ENCODE data around the gene CCDC51.

The CCDC51 gene

DNA sequence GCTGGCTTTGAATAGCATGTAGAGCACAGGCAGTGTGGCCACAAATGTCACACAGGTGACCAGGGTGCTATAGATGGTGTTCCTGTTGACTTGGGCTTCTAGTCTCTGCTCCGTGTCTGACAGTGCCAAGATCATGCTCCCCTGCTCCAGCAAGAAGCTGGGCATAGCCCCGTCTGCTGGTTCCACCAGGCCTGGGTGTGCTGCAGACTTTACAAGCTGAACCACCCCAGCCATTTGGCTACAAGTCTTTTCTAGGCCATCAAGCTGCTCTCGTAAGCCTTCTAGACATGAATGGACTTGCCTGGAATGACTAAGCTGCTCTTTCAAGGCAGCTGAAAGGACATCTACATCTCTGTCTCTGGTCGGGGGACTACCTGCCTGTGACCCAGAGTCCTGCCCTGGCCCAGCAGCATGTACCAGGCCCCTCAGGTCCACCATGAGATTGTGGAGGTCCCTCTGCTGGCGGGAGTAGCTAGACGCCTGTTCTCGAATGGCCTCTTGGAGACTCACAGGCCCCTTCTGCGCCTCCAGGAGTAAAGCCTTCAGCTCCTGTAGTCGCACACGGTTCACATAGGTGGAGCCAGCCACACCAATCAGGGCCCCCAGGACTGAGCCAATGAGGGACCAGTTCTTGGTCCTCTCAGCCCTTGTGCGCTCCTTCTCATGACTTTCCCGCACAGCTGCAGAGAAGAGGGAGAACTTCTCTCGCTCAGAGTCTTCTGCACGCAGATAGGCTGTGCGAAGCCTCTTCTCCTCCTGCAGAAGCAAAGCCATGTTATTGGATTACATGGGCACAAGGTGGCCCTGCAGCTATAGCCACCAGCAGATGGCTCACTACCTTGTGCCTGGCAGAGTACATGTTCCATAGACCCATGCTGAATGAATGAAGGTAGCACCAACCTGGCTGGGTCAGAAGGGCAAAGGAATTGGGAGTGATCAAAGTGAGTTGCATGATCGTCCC is 7.2 kb downstream of the CCDC51 start:
- DNase-seq: no peak

DNA sequence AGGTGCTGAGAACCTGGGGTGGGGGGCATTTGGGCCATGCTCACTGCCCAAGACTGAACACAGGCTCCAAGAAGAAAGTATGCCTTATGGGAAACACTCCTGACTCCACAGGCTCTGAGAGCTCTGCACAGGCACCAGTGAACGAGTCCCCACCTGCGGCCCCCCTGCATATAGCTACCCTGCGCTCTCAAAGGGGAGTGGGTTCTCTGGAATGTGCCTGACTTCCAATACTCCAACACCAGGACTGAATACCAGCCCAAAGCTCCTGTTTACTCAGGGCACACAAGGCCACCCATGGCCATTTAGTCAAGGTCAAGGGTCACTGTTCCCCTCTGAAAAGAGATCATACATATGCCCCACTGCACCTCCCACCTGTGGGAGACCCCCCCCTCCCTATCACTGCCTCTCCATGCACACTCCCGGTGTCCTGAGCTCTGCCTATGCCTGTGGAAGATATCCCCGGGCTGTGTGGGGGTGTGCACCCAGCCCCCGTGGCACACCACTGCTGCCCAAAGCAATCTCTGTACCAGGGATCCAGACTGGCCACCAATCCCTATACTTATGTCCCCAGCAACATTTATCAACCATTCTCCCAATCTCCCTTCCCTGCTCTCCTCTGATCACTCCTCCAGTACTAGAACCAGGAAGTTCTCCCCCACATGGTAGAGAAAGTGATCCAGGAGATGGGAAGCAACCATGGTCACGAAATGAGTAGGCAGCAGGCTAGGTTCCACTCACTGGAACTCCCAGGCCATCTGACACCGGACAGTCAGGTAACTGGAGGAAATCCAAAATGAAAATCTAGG is 8.5 kb downstream of the CCDC51 start:
- no peak for DNase-seq

DNA sequence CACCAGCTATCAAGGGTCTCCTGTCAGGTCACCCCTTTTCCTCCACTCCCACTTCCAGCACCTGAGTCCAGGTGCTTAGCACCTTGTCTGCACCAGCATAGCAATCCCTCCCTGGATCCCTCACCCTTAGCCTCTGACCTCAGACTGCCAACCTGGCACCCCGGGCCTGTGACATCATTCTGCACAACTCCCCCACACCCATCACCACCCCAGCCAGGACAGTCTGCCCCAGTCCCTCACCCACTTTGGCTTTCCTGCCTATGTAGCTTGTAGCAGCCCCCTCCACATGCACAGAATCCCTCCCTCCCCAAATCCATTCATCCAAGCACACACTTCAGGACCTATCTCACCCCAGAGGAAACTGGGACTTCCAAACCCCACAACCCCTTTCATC is 9.2 kb downstream of the CCDC51 start:
- DNase-seq: no peak

DNA sequence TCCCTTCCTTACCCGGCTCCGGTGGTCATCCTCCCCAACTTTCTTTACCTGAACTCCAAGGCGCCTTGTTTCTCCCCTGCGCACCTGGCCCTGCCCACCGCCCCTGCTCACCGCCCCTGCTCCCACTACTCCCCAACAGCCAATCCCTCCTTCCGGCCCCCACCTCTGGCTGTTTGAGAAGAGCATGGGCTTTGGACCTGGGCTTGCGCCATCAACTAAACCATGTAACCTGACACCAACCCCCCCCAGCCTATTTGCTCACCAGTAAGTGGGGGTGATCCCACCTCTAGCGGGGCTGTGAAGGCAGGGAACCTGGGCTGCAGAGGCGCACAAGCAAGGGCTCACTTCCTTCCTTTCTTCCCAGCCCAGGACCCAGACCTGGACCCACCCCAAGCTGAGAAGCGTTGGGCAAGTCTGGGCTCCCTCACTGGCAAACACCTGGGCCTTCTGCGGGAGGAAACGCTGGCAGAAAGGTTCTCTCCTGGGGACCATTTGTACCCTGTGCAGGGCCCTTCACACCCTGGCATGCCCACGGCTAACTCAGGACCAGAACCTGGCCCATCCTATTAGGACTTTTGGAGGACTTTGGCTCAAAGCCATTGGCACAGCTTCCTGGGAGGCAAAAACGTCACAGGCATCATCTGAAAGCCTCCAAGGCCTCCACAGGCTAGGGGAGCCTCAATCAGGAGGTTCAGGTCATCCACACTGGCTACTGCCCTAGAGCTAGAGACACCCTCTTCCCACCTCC is 9.8 kb downstream of the CCDC51 start, which contains the start of gene PLXNB1:
TSS of gene PLXNB1 (minus strand) at position 127 of the 748 bp plus-strand sequence. CDS start 5,475 bp downstream, outside the sequence.
- peak; percentile 44 for DNase-seq

DNA sequence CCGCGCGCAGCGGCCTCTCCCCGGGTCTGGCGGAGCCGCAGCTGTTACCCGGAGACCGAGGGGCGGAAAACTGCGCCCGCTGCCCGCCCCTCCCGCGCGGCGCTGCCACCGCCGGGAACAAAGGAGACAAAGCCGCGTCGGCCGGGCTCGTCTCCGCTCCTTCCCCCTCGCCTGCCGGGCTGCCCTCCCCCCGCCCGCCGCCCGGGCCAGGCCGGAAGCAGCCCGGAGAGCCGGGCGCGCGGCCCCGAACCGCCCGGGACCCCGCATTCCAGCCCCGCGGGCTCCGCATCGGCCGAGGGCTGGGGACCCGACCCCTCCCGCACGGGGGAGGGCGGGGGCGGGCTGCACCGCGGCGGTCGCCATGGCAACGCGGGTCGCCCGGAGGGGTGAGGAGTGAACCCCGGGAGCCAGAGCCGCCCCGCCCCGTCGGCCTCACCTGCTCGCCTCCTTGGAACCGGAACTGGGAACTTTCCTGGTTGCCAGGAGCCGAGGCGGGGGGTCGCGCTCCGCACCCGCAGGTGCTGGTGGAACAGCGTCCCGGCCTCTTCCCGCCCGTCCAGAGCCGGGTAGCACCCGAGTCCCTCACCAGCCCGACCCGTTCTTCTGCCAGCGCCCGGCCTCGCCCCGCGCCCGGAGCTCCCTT is 10.5 kb downstream of the CCDC51 start:
- DNase-seq: peak; percentile 52

DNA sequence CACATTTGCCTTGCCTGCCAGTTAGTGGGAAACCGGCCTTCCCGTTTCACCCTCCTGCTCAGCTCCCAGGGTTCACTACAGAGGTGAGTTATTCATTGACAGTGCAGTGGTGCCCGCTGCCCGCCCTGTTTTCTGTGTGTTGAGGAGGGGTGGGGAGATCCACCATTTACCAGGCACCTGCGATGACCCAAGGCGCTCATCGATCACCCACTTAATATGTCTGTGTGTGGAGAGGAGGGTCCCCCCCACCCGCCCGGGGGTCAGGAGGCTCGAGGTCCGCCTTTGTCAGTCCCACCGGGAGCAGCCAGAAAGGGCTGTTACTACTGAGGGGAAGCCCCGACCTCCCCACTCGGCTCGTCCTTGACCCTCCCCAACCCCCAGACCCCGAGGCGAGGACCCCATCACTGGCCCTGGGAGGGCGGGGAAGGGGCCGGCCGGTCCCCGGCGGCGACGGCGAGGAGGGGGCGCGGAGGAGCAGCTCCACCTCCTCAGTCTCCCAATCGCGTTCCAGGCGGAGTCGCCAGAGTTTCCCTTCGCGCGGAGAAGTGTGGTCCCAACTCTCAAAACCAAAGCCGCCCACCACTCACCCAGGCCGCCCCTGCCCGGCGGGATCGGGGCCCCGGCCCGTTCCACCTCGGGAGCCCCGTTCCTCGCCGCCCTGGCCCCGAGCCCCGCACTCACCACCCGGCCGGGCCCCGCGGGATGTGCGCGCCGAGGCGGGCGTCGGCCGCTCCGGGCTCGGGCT is 11.2 kb downstream of the CCDC51 start:
- no peak for DNase-seq

DNA sequence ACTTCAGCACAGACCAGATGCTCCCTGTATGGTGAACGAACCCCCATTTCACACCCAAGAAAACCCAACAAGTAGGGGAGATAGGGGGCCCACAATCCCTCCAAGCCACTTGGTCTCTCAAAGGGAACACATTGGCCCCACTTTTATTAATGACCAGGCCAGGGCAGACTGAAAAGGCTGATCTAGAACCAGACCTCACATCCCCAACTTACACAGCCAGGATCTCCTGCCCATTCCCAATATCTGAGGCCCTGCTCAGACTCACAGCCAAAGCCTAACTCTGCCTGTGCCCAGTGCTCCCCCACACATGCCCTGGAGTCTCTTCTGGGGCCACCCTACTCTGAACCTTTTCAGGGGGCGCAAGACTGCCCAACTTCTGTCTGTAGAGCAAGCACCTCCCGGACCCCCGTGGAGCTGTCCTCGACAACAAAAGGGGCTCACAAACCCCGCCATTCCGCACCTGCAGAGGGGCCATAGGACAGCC is 11.8 kb downstream of the CCDC51 start:
- no peak for DNase-seq

DNA sequence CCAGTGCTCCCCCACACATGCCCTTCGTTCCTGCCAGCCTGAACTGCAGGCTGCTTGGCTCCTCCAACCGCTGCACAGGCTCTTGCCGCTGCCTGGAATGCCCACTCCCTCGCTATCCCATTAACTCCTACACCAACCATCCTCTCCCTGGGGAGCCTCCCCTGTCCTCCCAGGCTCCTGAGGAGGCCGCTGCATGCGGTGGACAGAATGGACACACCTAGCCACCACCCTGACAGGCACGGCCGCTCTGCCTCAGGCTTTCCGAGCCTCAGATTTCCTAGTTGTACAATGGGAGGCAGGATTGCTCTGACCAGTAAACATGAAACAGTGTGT is 12.3 kb downstream of the CCDC51 start:
- no peak for DNase-seq

DNA sequence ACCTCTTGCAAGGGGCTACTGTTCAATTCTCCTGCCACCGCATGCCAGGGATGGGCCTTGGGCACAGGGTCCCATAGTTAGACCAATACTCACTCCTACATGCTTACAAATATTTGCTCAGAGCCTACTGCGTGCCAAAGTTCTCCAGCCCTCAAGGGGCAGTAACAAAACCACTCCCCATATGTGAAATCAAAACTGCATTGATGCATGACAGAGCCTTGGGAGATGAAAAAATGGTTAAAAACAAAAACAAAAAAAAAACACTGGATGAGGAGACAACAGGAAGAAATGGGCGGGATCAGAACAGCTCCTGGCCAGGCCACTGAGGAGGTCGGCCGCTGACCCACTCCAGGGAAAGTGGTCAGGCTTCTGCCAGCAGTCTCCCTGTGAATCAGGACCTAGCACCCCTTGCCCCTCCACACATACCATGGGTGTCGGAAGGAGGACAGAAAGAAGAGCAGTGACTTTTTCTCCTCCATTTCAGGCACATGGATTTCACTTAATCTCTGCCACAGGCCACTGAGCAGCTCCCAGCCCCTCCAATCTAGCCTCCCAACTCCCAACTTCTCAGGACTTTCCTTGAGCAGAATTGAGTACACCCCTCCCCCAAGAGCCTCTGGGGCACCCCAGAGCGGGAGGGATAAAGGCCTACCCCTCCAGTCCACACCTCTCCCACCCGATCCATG is 12.8 kb downstream of the CCDC51 start:
- no peak for DNase-seq

DNA sequence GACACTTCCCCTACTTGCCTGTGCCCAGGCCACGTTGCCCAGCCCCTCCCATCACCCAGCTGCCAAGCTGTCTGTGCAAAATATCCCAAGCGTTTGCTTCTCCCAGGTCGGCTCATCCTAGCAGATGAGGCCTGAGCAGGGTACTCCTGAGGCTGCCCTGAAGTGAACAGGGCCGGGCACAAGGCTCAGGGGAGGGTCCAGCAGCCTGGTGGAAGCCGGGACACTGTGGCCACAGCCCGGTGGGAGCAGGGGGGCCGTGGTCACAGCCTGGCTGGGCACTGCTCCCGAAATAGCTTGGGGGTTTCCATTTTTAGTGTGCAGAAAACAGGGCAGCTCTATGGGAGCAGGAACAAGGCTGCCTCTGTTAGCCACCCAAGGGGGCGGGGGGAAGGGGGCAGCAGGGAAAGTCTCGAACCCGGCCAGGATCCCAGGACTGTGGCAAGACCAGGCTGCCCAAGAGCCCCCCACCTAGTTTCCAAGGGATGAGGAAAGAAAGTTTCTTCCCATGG is 13.5 kb downstream of the CCDC51 start:
- no peak for DNase-seq

DNA sequence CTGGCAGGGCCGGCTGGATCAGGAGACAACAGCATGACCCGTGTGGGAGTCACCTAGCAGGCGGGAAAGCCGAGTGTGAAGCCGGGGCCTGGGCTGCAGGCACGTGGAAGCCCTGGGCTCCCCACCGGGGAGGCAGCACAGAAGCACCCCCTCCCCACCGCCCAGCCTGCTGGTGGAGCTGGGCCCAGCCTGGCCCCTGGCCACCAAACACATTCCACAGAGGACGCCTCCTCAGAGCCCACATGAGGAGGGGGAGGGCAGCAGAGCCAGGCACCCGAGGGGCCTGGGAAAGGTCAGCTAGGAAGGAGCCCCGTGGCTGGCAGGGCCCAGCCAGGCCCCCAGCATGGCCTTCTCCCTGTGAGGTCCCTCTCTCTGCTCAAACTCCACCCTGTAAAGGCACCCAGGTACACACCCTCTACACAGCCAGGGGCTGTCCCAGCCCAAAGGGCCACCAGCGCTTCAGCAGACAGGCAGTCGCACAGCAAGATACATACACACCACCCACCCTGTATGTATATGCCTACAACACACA is 14.6 kb downstream of the CCDC51 start:
- DNase-seq: no peak

DNA sequence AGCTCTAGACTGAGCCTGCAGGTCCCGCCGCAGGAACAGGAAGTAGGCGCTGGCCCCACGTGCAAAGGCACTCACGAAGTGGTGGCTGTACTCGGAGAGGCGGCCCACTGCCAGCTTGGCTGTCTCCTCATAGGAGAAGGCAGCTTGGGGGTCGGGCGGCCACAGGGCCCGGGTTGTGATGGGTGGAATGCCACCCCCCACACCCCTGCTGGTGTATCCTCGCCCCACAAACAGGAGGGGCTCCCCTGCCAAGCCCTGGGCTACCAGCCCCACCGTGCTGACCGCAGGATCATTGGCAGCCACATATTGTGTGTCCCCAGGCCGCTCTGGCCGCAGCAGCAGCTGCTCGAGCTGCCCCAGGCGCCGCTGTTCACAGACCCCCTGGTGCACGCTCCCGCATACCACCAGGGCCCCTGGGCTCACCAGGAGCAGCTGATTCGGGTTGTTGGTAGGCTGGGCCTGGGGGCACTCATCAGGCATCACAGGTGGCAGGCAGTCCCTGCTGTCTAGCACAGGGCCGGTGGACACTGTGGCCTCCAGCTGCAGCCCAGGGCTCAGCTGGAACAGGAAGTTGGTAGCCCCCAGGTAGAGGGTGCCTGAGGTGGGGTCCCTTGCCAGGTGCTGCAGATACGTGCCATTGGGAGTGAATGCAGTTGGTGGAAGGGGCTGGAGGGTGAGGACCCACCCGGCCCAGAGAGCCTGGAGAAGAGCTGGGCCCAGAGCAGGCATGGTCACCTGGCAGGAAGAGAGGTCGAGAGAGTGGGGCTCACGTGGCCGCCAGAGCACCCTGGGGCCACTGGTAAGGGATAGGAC is 15.8 kb downstream of the CCDC51 start:
- DNase-seq: no peak

DNA sequence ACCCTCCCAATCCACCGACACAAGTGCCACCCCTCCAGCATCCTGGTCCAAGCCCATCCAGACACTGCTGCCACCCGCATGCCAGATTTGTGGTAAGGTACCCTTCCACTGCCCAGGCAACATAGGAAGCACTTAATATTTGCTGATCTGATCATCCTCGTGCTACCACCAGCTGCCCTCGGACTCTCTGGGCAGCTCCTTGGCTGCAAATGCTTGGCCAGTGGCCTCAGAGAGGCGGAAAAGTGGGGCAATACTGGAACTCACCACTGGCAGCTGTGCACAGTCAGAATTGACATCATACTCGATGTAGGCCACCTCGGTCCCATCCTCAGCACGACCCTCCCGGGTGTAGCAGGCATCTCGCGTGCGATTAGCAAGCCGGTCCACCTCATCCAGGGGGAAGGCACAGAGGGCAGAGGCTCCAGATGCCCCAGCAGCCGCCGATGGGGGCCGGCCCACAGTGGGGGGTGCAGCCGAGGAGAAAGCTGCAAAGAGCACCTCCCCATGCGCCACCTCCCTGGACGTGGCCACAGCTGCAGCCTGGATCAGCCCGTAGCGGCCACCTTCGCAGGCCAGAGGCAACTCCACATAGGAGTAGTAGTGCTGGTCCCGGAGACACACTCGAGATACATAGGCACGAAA is 16.6 kb downstream of the CCDC51 start:
- DNase-seq: no peak

DNA sequence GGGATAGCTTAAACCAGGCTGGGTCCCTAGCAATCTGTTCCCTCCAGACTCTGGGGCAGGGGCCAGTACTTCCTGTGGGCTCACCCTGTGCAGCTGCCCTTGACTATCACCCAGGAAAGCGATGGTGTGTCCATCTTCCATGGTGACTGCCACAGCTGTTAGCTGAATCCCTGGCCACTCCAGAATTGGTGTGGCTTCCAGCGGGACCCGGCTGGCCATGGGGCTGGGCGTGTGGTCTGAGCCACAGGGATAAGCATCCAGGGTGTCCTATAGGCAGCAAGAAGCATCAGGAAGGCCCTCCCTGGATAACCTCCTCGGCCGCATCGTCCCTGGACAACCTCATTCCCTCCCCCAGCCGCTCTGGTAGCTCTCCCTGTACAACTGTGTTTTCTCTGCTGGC is 17.2 kb downstream of the CCDC51 start:
- DNase-seq: no peak

DNA sequence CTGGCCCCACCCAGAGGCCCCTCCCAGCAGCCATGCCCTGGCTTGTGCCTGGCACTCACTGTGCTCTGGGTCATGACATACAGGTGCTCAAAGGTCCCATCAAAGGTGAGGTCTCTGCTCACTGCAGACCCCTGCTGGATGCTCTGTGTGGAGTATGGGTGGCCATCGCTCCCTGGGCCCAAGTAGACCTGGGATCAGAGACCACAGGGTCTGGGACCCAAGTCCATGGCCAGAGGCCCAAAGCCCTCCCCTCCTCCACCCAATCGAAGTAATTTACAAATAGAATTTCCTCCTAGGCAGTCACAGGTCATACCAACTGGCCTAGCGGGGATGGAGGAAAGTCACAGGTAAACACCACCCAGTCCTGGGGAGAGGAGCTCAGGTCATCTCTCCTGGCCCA is 17.6 kb downstream of the CCDC51 start:
- DNase-seq: no peak

DNA sequence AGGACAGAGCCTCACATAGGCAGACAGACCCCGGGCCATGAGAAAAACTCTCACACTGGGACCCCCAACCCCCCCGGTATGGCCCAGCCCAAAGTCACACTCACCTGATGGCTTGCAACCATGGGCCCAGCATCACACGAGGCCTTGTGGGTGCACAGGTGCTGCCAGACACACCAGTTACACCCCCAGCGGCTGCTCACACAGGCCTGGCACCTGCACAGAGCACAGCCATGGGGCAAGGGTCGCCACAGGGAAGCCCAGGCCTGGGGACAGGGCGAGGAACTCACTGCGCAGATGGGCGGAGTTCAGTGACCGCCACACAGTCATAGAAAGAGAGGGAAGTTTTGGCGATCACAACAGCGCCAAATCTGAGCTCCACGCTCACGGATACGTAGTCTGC is 19.4 kb downstream of the CCDC51 start:
- DNase-seq: no peak

DNA sequence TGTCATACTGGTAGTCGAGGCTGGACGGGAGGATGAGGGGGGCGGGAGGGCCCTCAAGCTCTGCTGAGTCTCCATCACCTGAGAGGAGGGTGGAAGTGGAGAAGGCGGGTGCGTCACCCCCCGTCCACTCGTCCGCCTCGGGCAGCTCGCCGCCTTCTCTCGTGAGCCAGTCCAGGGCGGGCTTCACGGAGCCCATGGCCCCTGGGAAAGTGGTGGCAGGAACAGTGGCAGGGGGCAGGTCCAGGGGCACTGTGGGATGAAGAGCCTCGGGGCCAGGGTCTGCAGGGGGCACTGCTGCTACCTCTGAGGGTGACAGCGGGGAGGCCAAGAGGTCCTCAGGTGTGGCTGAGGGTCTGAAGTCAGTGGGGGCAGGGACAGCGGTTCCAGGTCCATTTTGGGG is 20.3 kb downstream of the CCDC51 start:
- DNase-seq: no peak

DNA sequence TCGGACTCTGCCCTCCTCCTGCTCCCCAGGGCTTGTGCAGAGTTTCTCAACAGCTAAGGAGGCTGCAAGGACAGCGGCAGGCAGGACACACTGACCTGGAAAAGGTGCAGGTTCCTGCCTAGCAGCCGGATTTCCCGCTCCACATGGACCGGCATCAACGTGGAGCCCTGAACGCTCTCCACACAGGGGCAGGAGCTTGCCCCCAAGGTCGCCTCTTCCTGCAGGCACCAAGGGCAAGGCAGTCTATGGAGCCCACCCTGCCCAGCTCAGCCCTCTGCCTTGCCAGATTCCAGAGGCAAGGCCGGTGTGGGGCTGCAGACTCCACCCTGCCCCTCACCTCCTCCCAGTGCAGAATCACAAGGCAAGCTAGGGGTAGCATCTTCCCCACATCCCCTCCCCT is 20.8 kb downstream of the CCDC51 start:
- no peak for DNase-seq

DNA sequence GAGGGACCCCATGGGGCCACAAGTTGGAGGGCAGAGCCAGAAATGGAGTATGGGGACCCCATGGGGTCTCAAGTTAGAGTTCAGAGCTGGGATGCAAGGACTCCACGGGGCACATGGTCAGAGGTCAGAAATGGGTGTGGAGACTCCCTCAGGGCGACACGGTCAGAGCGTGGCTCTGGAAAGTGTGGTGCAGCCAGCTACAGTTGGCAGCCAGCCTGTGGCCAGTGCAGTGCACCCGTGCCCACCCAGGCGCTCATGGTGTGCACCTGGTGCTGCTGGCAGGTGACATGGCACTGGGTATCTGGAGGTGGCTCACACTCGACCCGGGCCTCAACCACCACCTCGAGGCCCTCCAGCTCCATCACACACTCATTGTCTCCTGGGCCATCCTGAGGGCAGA is 21.3 kb downstream of the CCDC51 start:
- no peak for DNase-seq
